DOHH2 (cell line): ENCODE data around the gene MAST3.

ENCODE experiments used
- H3F3A ChIP-seq: fragments of 200-600 bp; sonication (generic), shearing (Covaris generic); 2 replicates; pipeline ENCODE4 v1.6.0; 2016; ENCODE audit warnings: antibody characterized with exemption, mild to moderate bottlenecking; ENCODE audit not compliant: control insufficient read depth, insufficient read depth
- H3K27ac ChIP-seq: fragments of 200-600 bp; sonication (generic); 2 replicates; pipeline ENCODE4 v1.5.1; 2014; ENCODE audit warnings: low read depth, mild to moderate bottlenecking, low read length, moderate library complexity
- H3K27me3 ChIP-seq: fragments of 200-600 bp; sonication (generic); 2 replicates; pipeline ENCODE4 v1.6.1; 2014; ENCODE audit warnings: mild to moderate bottlenecking, low read length, mixed read lengths; ENCODE audit not compliant: control insufficient read depth
- H3K36me3 ChIP-seq: fragments of 200-600 bp; sonication (generic); 2 replicates; pipeline ENCODE4 v1.6.1; 2014; ENCODE audit warnings: mild to moderate bottlenecking, low read length, moderate library complexity, mixed read lengths; ENCODE audit not compliant: control insufficient read depth
- H3K4me1 ChIP-seq: fragments of 200-600 bp; sonication (generic); 2 replicates; pipeline ENCODE4 v1.6.1; 2014; ENCODE audit warnings: mild to moderate bottlenecking, low read length, mixed read lengths; ENCODE audit not compliant: control insufficient read depth
- H3K4me2 ChIP-seq: fragments of 200-600 bp; sonication (generic); 2 replicates; pipeline ENCODE4 v1.6.0; 2014; ENCODE audit warnings: mild to moderate bottlenecking, low read length, moderate library complexity
- H3K4me3 ChIP-seq: fragments of 200-600 bp; sonication (generic); 2 replicates; pipeline ENCODE4 v1.5.1; 2014; ENCODE audit warnings: mild to moderate bottlenecking, low read length, mixed read lengths
- H3K79me2 ChIP-seq: fragments of 200-600 bp; sonication (generic); 2 replicates; pipeline ENCODE4 v1.6.1; 2014; ENCODE audit warnings: mild to moderate bottlenecking, low read length, mixed read lengths; ENCODE audit not compliant: control insufficient read depth
- H3K9me2 ChIP-seq: fragments of 200-600 bp; sonication (generic); replicated peaks from 2 replicates; pipeline ENCODE4 v1.6.1; 2014; ENCODE audit warnings: mild to moderate bottlenecking, low read length, mixed read lengths; ENCODE audit not compliant: control insufficient read depth
- H3K9me3 ChIP-seq: fragments of 200-600 bp; sonication (generic); 2 replicates; pipeline ENCODE4 v1.6.1; 2014; ENCODE audit warnings: antibody characterized with exemption, low read length, mixed read lengths; ENCODE audit not compliant: control insufficient read depth, insufficient read depth
- H4K20me1 ChIP-seq: fragments of 200-600 bp; sonication (generic); 2 replicates; pipeline ENCODE4 v1.6.0; 2014; ENCODE audit warnings: low read depth, mild to moderate bottlenecking, antibody characterized with exemption, low read length, moderate library complexity; ENCODE audit not compliant: control insufficient read depth, insufficient read depth
- EZH2phosphoT487 ChIP-seq: fragments of 200-600 bp; sonication (generic); IDR thresholded peaks from 2 replicates; pipeline ENCODE4 v1.6.1; 2017; ENCODE audit warnings: borderline replicate concordance, mild to moderate bottlenecking, antibody characterized with exemption, low read length, moderate library complexity, mixed read lengths
- TF ChIP-seq, protein P1 (sequence below): fragments of 200-600 bp; sonication (generic); IDR thresholded peaks from one replicate; pipeline ENCODE4 v1.5.1; 2014; ENCODE audit warnings: antibody characterized with exemption, mild to moderate bottlenecking, low read depth, low read length; ENCODE audit not compliant: poor library complexity, severe bottlenecking

The MAST3 gene

DNA sequence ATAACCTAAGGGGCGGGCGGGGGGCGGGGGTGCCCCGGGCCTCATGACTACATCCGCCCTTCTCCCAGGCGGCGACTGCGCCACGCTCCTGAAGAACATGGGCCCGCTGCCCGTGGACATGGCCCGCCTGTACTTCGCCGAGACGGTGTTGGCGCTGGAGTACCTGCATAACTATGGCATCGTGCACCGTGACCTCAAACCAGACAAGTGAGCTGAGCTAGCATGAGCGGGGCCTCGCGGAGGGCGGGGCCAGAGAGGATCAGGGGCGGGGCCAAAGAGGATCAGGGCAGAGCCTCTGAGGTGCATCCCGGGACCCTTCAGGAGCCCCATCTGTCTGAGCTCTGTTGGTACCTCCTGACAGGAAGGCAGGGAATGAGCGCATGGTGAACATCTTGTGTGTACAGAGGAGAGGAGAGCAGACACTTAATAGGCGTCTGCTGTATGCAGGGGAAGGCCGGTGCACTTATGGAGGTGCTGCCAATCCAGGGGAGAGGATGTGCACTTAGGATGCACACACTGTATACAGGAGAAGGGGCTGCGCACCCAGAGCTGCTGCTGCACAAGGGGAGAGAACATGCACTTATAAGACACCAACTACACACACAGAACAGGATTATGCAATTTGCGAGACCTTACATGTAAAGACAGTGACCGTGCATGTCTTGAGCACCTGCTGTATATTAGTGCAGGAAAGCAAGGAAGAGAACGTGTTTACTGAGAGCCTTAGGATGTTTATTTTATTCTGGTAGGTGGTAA lies 34.4 kb downstream of the MAST3 start:
- no peaks in the 10 kb centered on the region for H3K9me2 ChIP-seq
- H3F3A ChIP-seq, result no peaks in the 10 kb centered on the region
- H3K4me2 ChIP-seq, result no peak overlapping the region
- H3K9me3 ChIP-seq, result no peaks in the 10 kb centered on the region
- H3K4me1 ChIP-seq, result no peaks in the 10 kb centered on the region
- H4K20me1 ChIP-seq, result no peaks in the 10 kb centered on the region
- no peaks in the 10 kb centered on the region for H3K27me3 ChIP-seq
- peaks cover 38% of the 10 kb centered on the region for H3K36me3 ChIP-seq
- no peaks in the 10 kb centered on the region for H3K79me2 ChIP-seq
- TF ChIP-seq, protein P1, sequence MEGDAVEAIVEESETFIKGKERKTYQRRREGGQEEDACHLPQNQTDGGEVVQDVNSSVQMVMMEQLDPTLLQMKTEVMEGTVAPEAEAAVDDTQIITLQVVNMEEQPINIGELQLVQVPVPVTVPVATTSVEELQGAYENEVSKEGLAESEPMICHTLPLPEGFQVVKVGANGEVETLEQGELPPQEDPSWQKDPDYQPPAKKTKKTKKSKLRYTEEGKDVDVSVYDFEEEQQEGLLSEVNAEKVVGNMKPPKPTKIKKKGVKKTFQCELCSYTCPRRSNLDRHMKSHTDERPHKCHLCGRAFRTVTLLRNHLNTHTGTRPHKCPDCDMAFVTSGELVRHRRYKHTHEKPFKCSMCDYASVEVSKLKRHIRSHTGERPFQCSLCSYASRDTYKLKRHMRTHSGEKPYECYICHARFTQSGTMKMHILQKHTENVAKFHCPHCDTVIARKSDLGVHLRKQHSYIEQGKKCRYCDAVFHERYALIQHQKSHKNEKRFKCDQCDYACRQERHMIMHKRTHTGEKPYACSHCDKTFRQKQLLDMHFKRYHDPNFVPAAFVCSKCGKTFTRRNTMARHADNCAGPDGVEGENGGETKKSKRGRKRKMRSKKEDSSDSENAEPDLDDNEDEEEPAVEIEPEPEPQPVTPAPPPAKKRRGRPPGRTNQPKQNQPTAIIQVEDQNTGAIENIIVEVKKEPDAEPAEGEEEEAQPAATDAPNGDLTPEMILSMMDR, result no peak
- no peak for TF ChIP-seq EZH2phosphoT487
- no peak overlapping the region for H3K27ac ChIP-seq
- H3K4me3 ChIP-seq, result no peak overlapping the region

DNA sequence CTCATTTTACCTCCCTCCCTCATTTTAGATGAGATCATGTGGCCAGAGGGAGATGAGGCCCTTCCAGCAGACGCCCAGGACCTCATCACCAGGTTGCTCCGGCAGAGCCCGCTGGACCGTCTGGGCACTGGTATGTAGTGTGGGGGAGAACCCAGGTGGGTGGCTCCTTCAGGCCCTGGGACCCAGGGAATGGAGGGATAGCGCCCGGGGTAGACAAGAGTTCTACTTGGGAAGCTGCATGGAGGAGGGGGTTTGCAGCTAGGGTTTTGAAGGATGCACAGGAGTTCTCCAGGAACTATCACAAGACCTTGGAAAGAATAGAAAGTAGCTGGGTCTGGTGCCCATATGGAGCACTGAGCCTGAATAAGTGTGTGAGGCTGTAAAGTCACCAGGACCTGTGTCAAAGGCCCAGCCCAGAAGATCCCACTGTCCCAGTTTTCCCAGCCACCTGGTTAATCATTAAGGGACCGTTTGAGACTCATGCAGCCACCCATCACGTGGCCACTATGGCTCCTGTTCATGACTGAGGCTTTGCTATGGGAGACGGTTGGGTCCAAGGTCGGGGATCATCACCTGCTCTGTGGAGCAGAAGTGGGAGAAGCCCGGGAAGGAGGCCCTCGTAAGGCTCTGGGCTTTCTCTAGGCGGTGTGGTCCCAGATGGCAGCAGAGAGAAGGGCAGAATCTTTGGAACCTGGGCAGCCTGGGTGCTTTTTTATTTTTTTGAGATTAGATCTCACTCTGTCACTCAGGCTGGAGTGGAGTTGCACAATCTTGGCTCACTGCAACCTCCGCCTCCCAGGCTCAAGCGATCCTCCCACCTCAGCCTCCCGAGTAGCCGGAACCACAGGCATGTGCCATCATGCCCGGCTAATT lies 38.4 kb downstream of the MAST3 start:
- no peaks in the 10 kb centered on the region for H3F3A ChIP-seq
- H3K4me1 ChIP-seq, result no peaks in the 10 kb centered on the region
- no peak overlapping the region for H3K4me3 ChIP-seq
- no peak for TF ChIP-seq EZH2phosphoT487
- TF ChIP-seq, protein P1, result no peak
- H3K36me3 ChIP-seq, result peaks cover 29% of the 10 kb centered on the region
- no peaks in the 10 kb centered on the region for H4K20me1 ChIP-seq
- H3K9me3 ChIP-seq, result no peaks in the 10 kb centered on the region
- H3K27me3 ChIP-seq, result no peaks in the 10 kb centered on the region
- no peaks in the 10 kb centered on the region for H3K79me2 ChIP-seq
- no peak overlapping the region for H3K27ac ChIP-seq
- no peaks in the 10 kb centered on the region for H3K9me2 ChIP-seq
- H3K4me2 ChIP-seq, result no peak overlapping the region

DNA sequence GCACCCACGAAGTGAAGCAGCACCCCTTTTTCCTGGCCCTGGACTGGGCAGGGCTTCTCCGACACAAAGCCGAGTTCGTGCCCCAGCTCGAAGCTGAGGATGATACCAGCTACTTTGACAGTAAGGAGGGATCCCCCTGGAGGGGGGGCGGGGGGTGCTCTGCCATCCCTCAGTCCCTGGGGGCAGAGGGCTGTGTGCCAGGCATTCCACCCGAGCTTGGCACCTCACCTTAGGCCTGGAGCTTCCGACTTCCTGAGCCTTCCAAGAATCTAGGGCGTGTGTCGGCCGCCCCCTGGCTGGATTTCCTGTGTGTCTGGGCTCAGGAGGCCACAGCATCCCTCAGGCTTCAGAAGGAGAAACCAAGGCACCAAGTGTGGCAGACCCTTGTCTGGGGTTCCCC lies 39.7 kb downstream of the MAST3 start:
- TF ChIP-seq EZH2phosphoT487, result no peak
- TF ChIP-seq, protein P1, result no peak
- H3K4me1 ChIP-seq, result no peaks in the 10 kb centered on the region
- peaks cover 27% of the 10 kb centered on the region for H3K36me3 ChIP-seq
- H3K9me2 ChIP-seq, result no peaks in the 10 kb centered on the region
- no peak overlapping the region for H3K4me2 ChIP-seq
- H3K79me2 ChIP-seq, result no peaks in the 10 kb centered on the region
- H3K27ac ChIP-seq, result no peak overlapping the region
- no peaks in the 10 kb centered on the region for H3F3A ChIP-seq
- no peak overlapping the region for H3K4me3 ChIP-seq
- H3K27me3 ChIP-seq, result no peaks in the 10 kb centered on the region
- H3K9me3 ChIP-seq, result no peaks in the 10 kb centered on the region
- H4K20me1 ChIP-seq, result no peaks in the 10 kb centered on the region
